Tibial artery (tissue), 4 donors: ENCODE measurements around the gene REX1BD.
A peak's percentile ranks its signal among the peaks of the same experiment; 100 is the strongest.

Source experiments
- DNase-seq, 2 donors: peaks; one replicate each; pipeline ENCODE4 v3.0.0-alpha.2; 2019
- H3K27ac ChIP-seq, 2 donors: fragments of 200-600 bp; sonication (generic) in 1 of 2; 1 replicate in 1 of 2; 2 replicates in 1 of 2; pipeline ENCODE4 v1.5.1; 2018 to 2019; ENCODE audit warnings: mild to moderate bottlenecking in 1 of 2
- H3K27me3 ChIP-seq, 2 donors: fragments of 200-600 bp; sonication (generic) in 1 of 2; one replicate each; pipeline versions ENCODE4 v1.5.1 to v1.6.0; 2016 to 2019
- H3K36me3 ChIP-seq, 3 donors: fragments of 200-600 bp; sonication (generic) in 2 of 3; one replicate each; pipeline ENCODE4 v1.5.1; 2016 to 2019; ENCODE audit warnings: mild to moderate bottlenecking in 2 of 3
- H3K4me1 ChIP-seq, 4 donors: fragments of 200-600 bp; sonication (generic) in 2 of 4; 1 replicate in 3 of 4; 2 replicates in 1 of 4; pipeline ENCODE4 v1.5.1; 2016 to 2019
- H3K4me3 ChIP-seq, 2 donors: fragments of 200-600 bp; sonication (generic) in 1 of 2; 1 replicate in 1 of 2; 2 replicates in 1 of 2; pipeline ENCODE4 v1.5.1; 2018 to 2019; ENCODE audit warnings: mild to moderate bottlenecking in 2 of 2
- H3K9me3 ChIP-seq, 3 donors: fragments of 200-600 bp; sonication (generic) in 1 of 3; one replicate each; pipeline ENCODE4 v1.5.1; 2016 to 2019
- CTCF ChIP-seq, 2 experiments: fragments of 200-600 bp in 1 of 2; fragments of 450-650 bp in 1 of 2; IDR thresholded peaks; one replicate each; pipeline ENCODE4 v1.5.1; 2017 to 2019; ENCODE audit warnings: antibody characterized with exemption in 2 of 2, mild to moderate bottlenecking in 1 of 2, moderate library complexity in 1 of 2
- intact Hi-C: fragments of 100-400 bp; cut with DNase I; formaldehyde crosslinking; loops from one replicate; pipeline ENCODE4 v1.15.0; 2023; ENCODE audit warnings: low total_unique reads

REX1BD gene

DNA sequence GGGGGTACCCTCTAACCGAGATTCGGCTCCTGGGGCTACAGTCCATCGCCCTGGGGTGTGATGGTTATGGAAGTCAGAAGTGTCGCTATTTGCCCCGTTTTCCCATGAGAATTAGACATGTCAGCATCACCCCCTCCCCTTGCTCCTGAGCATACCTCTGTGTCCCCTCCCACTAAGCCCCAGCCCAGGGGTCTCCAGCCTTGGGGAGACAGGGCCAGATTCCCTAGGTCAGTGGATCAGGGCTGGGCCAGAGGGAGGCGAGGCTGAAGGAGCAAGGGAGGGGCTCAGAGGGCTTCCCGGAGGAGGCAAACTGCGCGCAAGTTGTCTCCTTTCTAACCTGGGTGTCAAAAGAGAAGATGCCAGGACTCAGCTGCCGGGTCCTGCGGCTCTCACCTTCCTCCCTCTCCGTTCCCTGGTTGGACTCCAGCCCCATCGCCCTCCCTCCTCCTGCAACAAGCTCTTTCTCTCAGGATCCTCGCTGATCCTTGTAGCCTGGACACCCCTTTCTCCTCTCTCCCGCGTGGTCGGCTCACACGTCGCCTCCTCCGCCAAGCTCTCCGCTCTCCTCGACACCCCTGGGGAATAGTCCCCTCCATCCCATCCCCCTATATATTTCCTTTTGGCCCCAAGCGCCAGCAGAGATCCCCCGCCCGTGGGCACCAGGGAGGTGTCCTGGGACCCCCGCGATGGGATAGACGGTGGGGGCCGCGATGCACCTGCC is 23.6 kb downstream of the REX1BD start:
- H3K27ac ChIP-seq = no peak overlapping the region
- intact Hi-C loops = no loop called here
- peaks cover 10 to 98% of the 10 kb centered on the region in 2 donors for H3K27me3 ChIP-seq

DNA sequence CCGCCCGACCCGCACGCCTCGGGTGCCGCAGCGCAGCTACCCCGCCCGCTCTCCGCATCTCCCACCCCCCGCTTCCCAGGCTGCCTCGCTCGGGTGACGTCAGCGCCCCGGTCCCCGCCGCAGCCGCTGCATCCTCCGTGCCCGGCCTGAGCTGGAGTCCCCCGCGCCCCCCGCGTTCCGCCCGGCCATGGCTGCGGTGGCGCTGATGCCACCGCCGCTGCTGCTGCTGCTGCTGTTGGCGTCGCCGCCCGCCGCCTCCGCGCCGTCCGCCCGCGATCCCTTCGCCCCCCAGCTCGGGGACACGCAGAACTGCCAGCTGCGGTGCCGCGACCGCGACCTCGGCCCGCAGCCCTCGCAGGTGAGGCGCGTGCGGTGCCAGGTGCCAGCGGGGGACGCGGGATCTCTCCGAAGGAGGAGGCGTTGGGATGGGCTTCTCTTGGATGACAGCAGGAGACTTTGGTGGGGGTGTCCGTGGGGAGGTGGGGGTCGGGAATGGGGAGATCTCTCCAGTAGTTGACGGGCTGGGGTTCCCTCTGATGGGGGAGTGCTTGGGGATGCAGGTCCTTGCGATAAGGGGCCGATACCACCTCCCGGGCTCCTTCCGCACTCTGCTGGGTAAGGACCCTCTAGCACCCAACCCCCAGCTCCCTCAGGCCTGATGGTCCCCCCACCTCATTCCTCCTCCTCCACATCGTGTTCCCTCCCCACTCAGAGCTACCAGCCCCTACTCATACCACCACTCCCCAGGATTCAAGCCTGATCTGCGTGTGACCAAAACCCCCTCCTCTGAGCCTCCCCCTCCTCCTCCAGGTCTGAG is 24.4 kb downstream of the REX1BD start, which contains the start of gene TMEM59L:
Gene TMEM59L, plus strand, starts transcription at position 99 of the 817 bp plus-strand sequence. Its CDS starts 89 bp downstream, at position 188.
- no peaks in the 10 kb centered on the region for H3K9me3 ChIP-seq
- H3K4me3 ChIP-seq = peak within 1 kb of the TSS; percentile 38 to 54
- peaks cover 10 to 98% of the 10 kb centered on the region in 2 donors for H3K27me3 ChIP-seq
- H3K27ac ChIP-seq = no peak within 1 kb of the TSS
- no peak for DNase-seq
- intact Hi-C loops = no loop called here
- peaks cover 0 to 33% (median 24%) of the 10 kb centered on the region in 4 donors for H3K4me1 ChIP-seq
- H3K36me3 ChIP-seq = no peaks in the 10 kb centered on the region
- no peak for TF ChIP-seq CTCF (IDR thresholded peaks at IDR 0.05)

More for the DNA sequence above, 23.6 kb downstream of the REX1BD start:
- TF ChIP-seq CTCF (IDR thresholded peaks at IDR 0.05) = no peak
- DNase-seq = no peak
- no peaks in the 10 kb centered on the region for H3K9me3 ChIP-seq
- peaks cover 0 to 41% (median 31%) of the 10 kb centered on the region in 4 donors for H3K4me1 ChIP-seq
- H3K4me3 ChIP-seq = peak overlapping the region; percentile 38 to 54
- no peaks in the 10 kb centered on the region for H3K36me3 ChIP-seq

- H3K27me3 ChIP-seq = peaks cover 10 to 95% of the 10 kb centered on the region in 2 donors
- DNase-seq = no peak
- H3K27ac ChIP-seq = no peak overlapping the region
- no peaks in the 10 kb centered on the region for H3K36me3 ChIP-seq
- intact Hi-C loops = no loop called here
- H3K4me3 ChIP-seq = no peak overlapping the region
- no peak for TF ChIP-seq CTCF (IDR thresholded peaks at IDR 0.05)
- no peaks in the 10 kb centered on the region for H3K9me3 ChIP-seq
- peaks cover 0 to 32% (median 24%) of the 10 kb centered on the region in 4 donors for H3K4me1 ChIP-seq
Observed at GRCh38 chr19:18613589-18614234, 25.1 kb downstream of the REX1BD start.

DNA sequence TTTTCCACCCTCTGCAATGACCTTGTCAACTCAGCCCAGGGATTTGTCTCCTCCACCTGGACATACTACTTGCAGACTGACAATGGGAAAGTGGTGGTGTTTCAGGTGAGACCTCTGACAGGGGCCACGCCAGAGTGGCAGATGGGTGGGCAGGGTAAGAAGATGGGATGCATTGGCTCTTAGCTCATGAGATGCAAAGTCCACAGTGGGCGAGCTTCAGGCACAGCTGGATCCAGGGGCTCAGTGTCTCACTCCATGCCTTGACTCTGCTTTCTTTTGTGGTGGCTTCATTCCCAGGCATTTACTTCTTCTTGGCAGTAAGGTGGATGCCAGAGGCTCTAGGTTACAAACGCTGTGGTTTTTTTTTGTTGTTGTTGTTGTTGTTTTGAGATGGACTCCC is 27.4 kb downstream of the REX1BD start:
- H3K4me1 ChIP-seq = peaks cover 0 to 26% (median 21%) of the 10 kb centered on the region in 4 donors
- intact Hi-C loops = no loop called here
- H3K4me3 ChIP-seq = no peak overlapping the region
- no peak for TF ChIP-seq CTCF (IDR thresholded peaks at IDR 0.05)
- no peaks in the 10 kb centered on the region for H3K9me3 ChIP-seq
- H3K27ac ChIP-seq = no peak overlapping the region
- H3K27me3 ChIP-seq = peaks cover 6 to 82% of the 10 kb centered on the region in 2 donors
- DNase-seq = no peak
- H3K36me3 ChIP-seq = no peaks in the 10 kb centered on the region

DNA sequence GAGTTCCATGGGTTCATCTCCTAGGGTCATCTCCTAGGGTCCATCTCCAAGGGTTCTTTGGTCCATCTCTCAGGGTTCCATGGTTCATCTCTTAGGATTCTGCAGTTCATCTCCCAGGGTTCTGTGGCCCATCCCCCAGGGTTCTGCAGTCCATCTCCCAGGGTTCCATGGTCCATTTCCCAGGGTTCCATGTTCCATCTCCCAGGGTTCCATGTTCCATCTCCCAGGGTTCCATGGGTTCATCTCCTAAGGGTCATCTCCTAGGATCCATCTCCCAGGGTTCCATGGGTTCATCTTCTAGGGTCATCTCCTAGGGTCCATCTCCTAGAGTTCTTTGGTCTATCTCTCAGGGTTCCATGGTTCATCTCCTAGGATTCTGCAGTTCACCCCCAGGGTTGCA is 29.0 kb downstream of the REX1BD start:
- Histone ChIP-seq H3K4me1 (peaks cover 0 to 11% (median 7%) of the 10 kb centered on the region in 4 donors), H3K27me3 (peaks cover 6 to 68% of the 10 kb centered on the region in 2 donors), H3K9me3 (no peaks in the 10 kb centered on the region), H3K27ac (no peak overlapping the region), H3K4me3 (no peak overlapping the region), H3K36me3 (no peaks in the 10 kb centered on the region)
- intact Hi-C loops = no loop called here
- TF ChIP-seq CTCF (IDR thresholded peaks at IDR 0.05) = no peak
- DNase-seq = no peak
